ENCODE data around the gene ASB16. TPM values are rescaled to one million over a fixed set of nuclear protein-coding genes. Genes with fewer than 3 reads are reported as not detected.

Gene ASB16
- total and polyA plus RNA-seq, 2 donors (not counting 3 experiments of a cell fraction or from before 2014, with no cell fraction given), result not detected

- FAIRE-seq (peak; percentile 77), DNase-seq (ENCODE audit: low read depth, low spot score) (peak; percentile 56)
- Histone ChIP-seq H4K20me1 (replicated peaks; ENCODE audit: control insufficient read depth, extremely low read depth, insufficient read depth, low read length) (no peaks in the 10 kb centered on the region), H2AFZ (ENCODE audit: low read depth, low read length) (no peak overlapping the region), H3K36me3 (ENCODE audit: control insufficient read depth in 2 of 2, extremely low read depth in 1 of 2, insufficient read depth in 2 of 2, low read length in 2 of 2) (peaks cover 0 to 16% of the 10 kb centered on the region in 2 experiments), H3K9me3 (replicated peaks; ENCODE audit: control insufficient read depth, insufficient read depth, low read length) (no peaks in the 10 kb centered on the region), H3K27ac (ENCODE audit: insufficient read depth, low read depth, low read length) (no peak overlapping the region), H3K9ac (replicated peaks; ENCODE audit: extremely low read depth, insufficient read depth, low read length) (no peak overlapping the region), H3K9me1 (replicated peaks; ENCODE audit: control insufficient read depth, extremely low read depth, insufficient read depth, low read length) (no peaks in the 10 kb centered on the region), H3K4me1 (ENCODE audit: control insufficient read depth, extremely low read depth, insufficient read depth, low read length) (peaks cover 12% of the 10 kb centered on the region), H3K4me3 (replicated peaks in 1 of 3; ENCODE audit: insufficient read depth in 1 of 3, low read depth in 1 of 3, low read length in 3 of 3) (no peak overlapping the region), H3K27me3 (ENCODE audit: control insufficient read depth in 2 of 2, insufficient read depth in 2 of 2, low read length in 2 of 2) (no peaks in the 10 kb centered on the region), H3K79me2 (ENCODE audit: control insufficient read depth, insufficient read depth, low read length) (peaks cover under 1% of the 10 kb centered on the region), H3K4me2 (ENCODE audit: insufficient read depth, low read length) (no peak overlapping the region)
- TF ChIP-seq FOS (IDR thresholded peaks at IDR 0.05; ENCODE audit: borderline replicate concordance, insufficient read depth, low read length), result no peak
- peak; percentile 72 to 81 for TF ChIP-seq CTCF (IDR thresholded peaks at IDR 0.05; ENCODE audit: extremely low read depth in 1 of 2, insufficient read depth in 1 of 2, low read depth in 1 of 2, low read length in 2 of 2)
- intact Hi-C loops (cut with micrococcal nuclease), result no loop called here
- ChIA-PET POLR2A (interaction anchor here (1.5 kb wide), 1 partner anchor 141 kb away, joined by 4 read pairs; the partner anchor contains the start of gene GRN), CTCF (interaction anchor here (0.6 to 2.4 kb wide), 21 partner anchors 12 to 320 kb away, joined by 3 to 17 read pairs (median 3); partner anchors contain the start of genes GRN, LSM12, RUNDC3A and SLC25A39)
- dilution Hi-C loops (cut with MboI; ENCODE audit: extremely low pct_ligation_motif_present, low sequenced_read_pairs), result no loop called here
- no TSS peak for BruUV-seq (replicated peaks)
Measured at GRCh38 chr17:44203731-44204440, 33.4 kb downstream of the ASB16 start.

- ChIA-PET POLR2A (interaction anchor here (1.5 kb wide), 1 partner anchor 141 kb away, joined by 4 read pairs; the partner anchor contains the start of gene GRN), CTCF (interaction anchor here (0.9 to 2.4 kb wide), 16 partner anchors 12 to 319 kb away, joined by 3 to 17 read pairs (median 4); partner anchors contain the start of genes GRN and SLC25A39)
- no peak overlapping the region for H3K4me3 ChIP-seq (replicated peaks in 1 of 3; ENCODE audit: insufficient read depth in 1 of 3, low read depth in 1 of 3, low read length in 3 of 3)
- TF ChIP-seq FOS (IDR thresholded peaks at IDR 0.05; ENCODE audit: borderline replicate concordance, insufficient read depth, low read length) (peak; percentile 38), EZH2 (IDR thresholded peaks at IDR 0.05; ENCODE audit: borderline replicate concordance, low read depth, low read length, severe bottlenecking) (no peak)
- no peak overlapping the region for H3K4me2 ChIP-seq (ENCODE audit: insufficient read depth, low read length)
- H3K4me1 ChIP-seq (ENCODE audit: control insufficient read depth, extremely low read depth, insufficient read depth, low read length), result peaks cover 12% of the 10 kb centered on the region
- BruUV-seq (replicated peaks), result no TSS peak
- no peak overlapping the region for H3K27ac ChIP-seq (ENCODE audit: insufficient read depth, low read depth, low read length)
- peaks cover 3 to 20% of the 10 kb centered on the region in 2 experiments for H3K36me3 ChIP-seq (ENCODE audit: control insufficient read depth in 2 of 2, extremely low read depth in 1 of 2, insufficient read depth in 2 of 2, low read length in 2 of 2)
- H3K79me2 ChIP-seq (ENCODE audit: control insufficient read depth, insufficient read depth, low read length), result no peaks in the 10 kb centered on the region
- DNase-seq (ENCODE audit: low read depth, low spot score) (no peak), FAIRE-seq (peak; percentile 18)
- H4K20me1 ChIP-seq (replicated peaks; ENCODE audit: control insufficient read depth, extremely low read depth, insufficient read depth, low read length), result no peaks in the 10 kb centered on the region
- H2AFZ ChIP-seq (ENCODE audit: low read depth, low read length), result no peak overlapping the region
- no peak overlapping the region for H3K9ac ChIP-seq (replicated peaks; ENCODE audit: extremely low read depth, insufficient read depth, low read length)
- dilution Hi-C loops (cut with MboI; ENCODE audit: extremely low pct_ligation_motif_present, low sequenced_read_pairs), result no loop called here
- H3K9me1 ChIP-seq (replicated peaks; ENCODE audit: control insufficient read depth, extremely low read depth, insufficient read depth, low read length), result no peaks in the 10 kb centered on the region
- intact Hi-C loops (cut with micrococcal nuclease), result no loop called here
- no peaks in the 10 kb centered on the region for H3K27me3 ChIP-seq (ENCODE audit: control insufficient read depth in 2 of 2, insufficient read depth in 2 of 2, low read length in 2 of 2)
- H3K9me3 ChIP-seq (replicated peaks; ENCODE audit: control insufficient read depth, insufficient read depth, low read length), result no peaks in the 10 kb centered on the region
Measured at GRCh38 chr17:44204441-44204882, 34.0 kb downstream of the ASB16 start.

Measured in endothelial cell of umbilical vein (primary cell).